ENCODE results near the gene DSTYK. TPM values are rescaled to one million over a fixed set of nuclear protein-coding genes. Genes with fewer than 3 reads are reported as not detected.

DSTYK gene
- total and polyA plus RNA-seq, 2 experiments from 2014 or later: 6.1 to 10.7 TPM

DNA sequence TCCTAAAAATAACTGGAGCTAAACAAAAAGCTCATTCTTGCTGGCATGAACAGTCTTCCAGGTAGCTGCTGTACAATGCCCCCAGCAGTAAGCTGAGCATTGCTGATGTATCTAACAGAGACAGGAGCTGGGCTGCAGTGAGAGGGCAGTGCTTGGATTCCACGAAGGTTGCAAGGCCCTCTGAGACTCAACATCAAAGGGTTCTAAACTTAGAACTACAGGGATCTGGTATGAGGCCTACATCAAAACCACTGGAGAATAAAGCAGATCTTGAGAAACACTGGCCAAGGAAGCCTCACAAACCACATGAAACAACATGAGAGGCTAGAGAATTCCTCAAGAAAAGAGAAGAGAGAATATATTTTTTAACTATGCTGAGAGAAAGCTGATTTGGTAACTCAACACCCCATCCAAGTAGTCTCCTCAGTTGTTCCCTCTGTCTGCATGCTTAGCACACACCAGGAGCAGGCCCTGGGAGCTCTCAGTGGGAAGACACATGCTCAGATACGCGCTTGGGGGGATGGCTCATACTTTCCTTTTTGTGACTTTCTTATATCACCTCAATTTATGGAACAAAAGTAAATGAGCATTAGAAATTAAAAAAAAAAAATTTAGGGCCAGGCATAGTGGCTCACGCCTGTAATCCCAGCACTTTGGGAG, 27.7 kb downstream of the DSTYK start:
- ATAC-seq (no peak), DNase-seq (ENCODE audit: low spot score) (no peak)
- Histone ChIP-seq H3F3A (replicated peaks; ENCODE audit: low read depth) (no peaks in the 10 kb centered on the region), H3K4me3 (no peak overlapping the region), H4K20me1 (replicated peaks; ENCODE audit: insufficient read depth) (no peaks in the 10 kb centered on the region; the same call in 1 of the 2 replicates), H2AFZ (no peak overlapping the region), H3K79me2 (replicated peaks; ENCODE audit: insufficient read depth) (peaks cover 18% of the 10 kb centered on the region), H3K9me2 (ENCODE audit: insufficient read depth) (no peaks in the 10 kb centered on the region), H3K4me2 (no peak overlapping the region), H3K27me3 (ENCODE audit: insufficient read depth) (no peaks in the 10 kb centered on the region), H3K36me3 (ENCODE audit: insufficient read depth) (no peaks in the 10 kb centered on the region; the same call in 1 of the 2 replicates), H3K4me1 (ENCODE audit: insufficient read depth) (peaks cover 20% of the 10 kb centered on the region), H3K27ac (ENCODE audit: low read depth) (no peak overlapping the region)
- TF ChIP-seq ZNF114 (CRISPR knock-in tag; IDR thresholded peaks at IDR 0.05) (no peak), ZNF331 (CRISPR knock-in tag; IDR thresholded peaks at IDR 0.05; ENCODE audit: low read depth) (no peak), EZH2phosphoT487 (IDR thresholded peaks at IDR 0.05; ENCODE audit: unreplicated experiment) (no peak), POLR2AphosphoS5 (IDR thresholded peaks at IDR 0.05; ENCODE audit: low read depth) (no peak), STAT1 (IDR thresholded peaks at IDR 0.05; ENCODE audit: unreplicated experiment) (no peak)
- TF ChIP-seq, protein P1, sequence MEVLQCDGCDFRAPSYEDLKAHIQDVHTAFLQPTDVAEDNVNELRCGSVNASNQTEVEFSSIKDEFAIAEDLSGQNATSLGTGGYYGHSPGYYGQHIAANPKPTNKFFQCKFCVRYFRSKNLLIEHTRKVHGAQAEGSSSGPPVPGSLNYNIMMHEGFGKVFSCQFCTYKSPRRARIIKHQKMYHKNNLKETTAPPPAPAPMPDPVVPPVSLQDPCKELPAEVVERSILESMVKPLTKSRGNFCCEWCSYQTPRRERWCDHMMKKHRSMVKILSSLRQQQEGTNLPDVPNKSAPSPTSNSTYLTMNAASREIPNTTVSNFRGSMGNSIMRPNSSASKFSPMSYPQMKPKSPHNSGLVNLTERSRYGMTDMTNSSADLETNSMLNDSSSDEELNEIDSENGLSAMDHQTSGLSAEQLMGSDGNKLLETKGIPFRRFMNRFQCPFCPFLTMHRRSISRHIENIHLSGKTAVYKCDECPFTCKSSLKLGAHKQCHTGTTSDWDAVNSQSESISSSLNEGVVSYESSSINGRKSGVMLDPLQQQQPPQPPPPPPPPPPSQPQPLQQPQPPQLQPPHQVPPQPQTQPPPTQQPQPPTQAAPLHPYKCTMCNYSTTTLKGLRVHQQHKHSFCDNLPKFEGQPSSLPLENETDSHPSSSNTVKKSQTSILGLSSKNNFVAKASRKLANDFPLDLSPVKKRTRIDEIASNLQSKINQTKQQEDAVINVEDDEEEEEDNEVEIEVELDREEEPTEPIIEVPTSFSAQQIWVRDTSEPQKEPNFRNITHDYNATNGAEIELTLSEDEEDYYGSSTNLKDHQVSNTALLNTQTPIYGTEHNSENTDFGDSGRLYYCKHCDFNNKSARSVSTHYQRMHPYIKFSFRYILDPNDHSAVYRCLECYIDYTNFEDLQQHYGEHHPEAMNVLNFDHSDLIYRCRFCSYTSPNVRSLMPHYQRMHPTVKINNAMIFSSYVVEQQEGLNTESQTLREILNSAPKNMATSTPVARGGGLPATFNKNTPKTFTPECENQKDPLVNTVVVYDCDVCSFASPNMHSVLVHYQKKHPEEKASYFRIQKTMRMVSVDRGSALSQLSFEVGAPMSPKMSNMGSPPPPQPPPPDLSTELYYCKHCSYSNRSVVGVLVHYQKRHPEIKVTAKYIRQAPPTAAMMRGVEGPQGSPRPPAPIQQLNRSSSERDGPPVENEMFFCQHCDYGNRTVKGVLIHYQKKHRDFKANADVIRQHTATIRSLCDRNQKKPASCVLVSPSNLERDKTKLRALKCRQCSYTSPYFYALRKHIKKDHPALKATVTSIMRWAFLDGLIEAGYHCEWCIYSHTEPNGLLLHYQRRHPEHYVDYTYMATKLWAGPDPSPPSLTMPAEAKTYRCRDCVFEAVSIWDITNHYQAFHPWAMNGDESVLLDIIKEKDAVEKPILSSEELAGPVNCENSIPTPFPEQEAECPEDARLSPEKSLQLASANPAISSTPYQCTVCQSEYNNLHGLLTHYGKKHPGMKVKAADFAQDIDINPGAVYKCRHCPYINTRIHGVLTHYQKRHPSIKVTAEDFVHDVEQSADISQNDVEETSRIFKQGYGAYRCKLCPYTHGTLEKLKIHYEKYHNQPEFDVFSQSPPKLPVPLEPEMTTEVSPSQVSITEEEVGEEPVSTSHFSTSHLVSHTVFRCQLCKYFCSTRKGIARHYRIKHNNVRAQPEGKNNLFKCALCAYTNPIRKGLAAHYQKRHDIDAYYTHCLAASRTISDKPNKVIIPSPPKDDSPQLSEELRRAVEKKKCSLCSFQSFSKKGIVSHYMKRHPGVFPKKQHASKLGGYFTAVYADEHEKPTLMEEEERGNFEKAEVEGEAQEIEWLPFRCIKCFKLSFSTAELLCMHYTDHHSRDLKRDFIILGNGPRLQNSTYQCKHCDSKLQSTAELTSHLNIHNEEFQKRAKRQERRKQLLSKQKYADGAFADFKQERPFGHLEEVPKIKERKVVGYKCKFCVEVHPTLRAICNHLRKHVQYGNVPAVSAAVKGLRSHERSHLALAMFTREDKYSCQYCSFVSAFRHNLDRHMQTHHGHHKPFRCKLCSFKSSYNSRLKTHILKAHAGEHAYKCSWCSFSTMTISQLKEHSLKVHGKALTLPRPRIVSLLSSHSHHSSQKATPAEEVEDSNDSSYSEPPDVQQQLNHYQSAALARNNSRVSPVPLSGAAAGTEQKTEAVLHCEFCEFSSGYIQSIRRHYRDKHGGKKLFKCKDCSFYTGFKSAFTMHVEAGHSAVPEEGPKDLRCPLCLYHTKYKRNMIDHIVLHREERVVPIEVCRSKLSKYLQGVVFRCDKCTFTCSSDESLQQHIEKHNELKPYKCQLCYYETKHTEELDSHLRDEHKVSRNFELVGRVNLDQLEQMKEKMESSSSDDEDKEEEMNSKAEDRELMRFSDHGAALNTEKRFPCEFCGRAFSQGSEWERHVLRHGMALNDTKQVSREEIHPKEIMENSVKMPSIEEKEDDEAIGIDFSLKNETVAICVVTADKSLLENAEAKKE (CRISPR knock-in tag; IDR thresholded peaks at IDR 0.05): no peak
- TF ChIP-seq, protein P2, sequence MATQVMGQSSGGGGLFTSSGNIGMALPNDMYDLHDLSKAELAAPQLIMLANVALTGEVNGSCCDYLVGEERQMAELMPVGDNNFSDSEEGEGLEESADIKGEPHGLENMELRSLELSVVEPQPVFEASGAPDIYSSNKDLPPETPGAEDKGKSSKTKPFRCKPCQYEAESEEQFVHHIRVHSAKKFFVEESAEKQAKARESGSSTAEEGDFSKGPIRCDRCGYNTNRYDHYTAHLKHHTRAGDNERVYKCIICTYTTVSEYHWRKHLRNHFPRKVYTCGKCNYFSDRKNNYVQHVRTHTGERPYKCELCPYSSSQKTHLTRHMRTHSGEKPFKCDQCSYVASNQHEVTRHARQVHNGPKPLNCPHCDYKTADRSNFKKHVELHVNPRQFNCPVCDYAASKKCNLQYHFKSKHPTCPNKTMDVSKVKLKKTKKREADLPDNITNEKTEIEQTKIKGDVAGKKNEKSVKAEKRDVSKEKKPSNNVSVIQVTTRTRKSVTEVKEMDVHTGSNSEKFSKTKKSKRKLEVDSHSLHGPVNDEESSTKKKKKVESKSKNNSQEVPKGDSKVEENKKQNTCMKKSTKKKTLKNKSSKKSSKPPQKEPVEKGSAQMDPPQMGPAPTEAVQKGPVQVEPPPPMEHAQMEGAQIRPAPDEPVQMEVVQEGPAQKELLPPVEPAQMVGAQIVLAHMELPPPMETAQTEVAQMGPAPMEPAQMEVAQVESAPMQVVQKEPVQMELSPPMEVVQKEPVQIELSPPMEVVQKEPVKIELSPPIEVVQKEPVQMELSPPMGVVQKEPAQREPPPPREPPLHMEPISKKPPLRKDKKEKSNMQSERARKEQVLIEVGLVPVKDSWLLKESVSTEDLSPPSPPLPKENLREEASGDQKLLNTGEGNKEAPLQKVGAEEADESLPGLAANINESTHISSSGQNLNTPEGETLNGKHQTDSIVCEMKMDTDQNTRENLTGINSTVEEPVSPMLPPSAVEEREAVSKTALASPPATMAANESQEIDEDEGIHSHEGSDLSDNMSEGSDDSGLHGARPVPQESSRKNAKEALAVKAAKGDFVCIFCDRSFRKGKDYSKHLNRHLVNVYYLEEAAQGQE (IDR thresholded peaks at IDR 0.05; ENCODE audit: unreplicated experiment): no peak
- no peak overlapping the region for H3K4me3 Mint-ChIP-seq
- H3K4me1 Mint-ChIP-seq: peaks cover 19% of the 10 kb centered on the region
- peaks cover 1% of the 10 kb centered on the region for H3K27me3 Mint-ChIP-seq (ENCODE audit: insufficient read depth, low read depth, poor library complexity)
- H3K9me3 Mint-ChIP-seq: no peaks in the 10 kb centered on the region
- 0 out of 2 replicates have a peak overlapping the region, but pooled peaks have one; percentile 10 for H3K27ac Mint-ChIP-seq
- H3K36me3 Mint-ChIP-seq (ENCODE audit: low read depth): no peaks in the 10 kb centered on the region; the same call in 1 of the 3 replicates

All from GM23338 (cell line).